ENCODE results near the gene VSTM2A.

The VSTM2A gene

GRCh38 chr7:54596747-54597146 is 54.6 kb downstream of the VSTM2A start:
- DNase-seq (ENCODE audit: low read depth): no peak
- TF ChIP-seq CTCF (conservative IDR thresholded peaks at IDR 0.05; ENCODE audit: low read depth, low read length): no peak

GRCh38 chr7:54615537-54615936 is 73.4 kb downstream of the VSTM2A start:
- no peak for TF ChIP-seq CTCF (conservative IDR thresholded peaks at IDR 0.05; ENCODE audit: low read depth, low read length)
- no peak overlapping the region for H3K4me3 ChIP-seq (ENCODE audit: low read depth, low read length)
- DNase-seq (ENCODE audit: low read depth): no peak

More at GRCh38 chr7:54596747-54597146, 54.6 kb downstream of the VSTM2A start:
- H3K4me3 ChIP-seq (ENCODE audit: low read depth, low read length): no peak overlapping the region

Data from choroid plexus epithelial cell (primary cell).